ENCODE data around the gene CBARP. TPM values are rescaled to one million over a fixed set of nuclear protein-coding genes. Genes with fewer than 3 reads are reported as not detected.
A peak's percentile ranks its signal among the peaks of the same experiment; 100 is the strongest.

CBARP gene, protein sequence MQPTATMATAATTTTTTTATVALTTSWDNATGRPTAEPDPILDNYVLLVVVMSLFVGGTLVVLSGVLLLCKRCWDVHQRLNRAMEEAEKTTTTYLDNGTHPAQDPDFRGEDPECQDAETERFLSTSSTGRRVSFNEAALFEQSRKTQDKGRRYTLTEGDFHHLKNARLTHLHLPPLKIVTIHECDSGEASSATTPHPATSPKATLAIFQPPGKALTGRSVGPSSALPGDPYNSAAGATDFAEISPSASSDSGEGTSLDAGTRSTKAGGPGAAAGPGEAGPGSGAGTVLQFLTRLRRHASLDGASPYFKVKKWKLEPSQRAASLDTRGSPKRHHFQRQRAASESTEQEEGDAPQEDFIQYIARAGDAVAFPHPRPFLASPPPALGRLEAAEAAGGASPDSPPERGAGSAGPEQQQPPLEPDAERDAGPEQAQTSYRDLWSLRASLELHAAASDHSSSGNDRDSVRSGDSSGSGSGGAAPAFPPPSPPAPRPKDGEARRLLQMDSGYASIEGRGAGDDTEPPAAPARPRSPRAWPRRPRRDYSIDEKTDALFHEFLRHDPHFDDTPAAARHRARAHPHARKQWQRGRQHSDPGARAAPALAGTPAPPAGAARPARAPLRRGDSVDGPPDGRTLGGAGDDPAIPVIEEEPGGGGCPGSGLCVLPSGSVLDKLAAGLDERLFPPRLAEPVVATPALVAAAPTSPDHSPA
- total RNA-seq (2014; rRNA removed; shearing (Covaris generic)) = 0.09 and 0.33 TPM in 2 replicates
- 0.13 and 0.18 TPM in 2 replicates for total RNA-seq (2022)
- Bru-seq, nascent RNA = not detected
- percentile 10 among the genes with signal in this experiment for BruChase-seq, experiment 1, labeled RNA remaining after a 6-hour chase
- BruChase-seq, experiment 2, labeled RNA remaining after a 2-hour chase = not detected
- long read RNA-seq, partial matches to known transcripts = 0 of 1 reads
- long read RNA-seq, other reads (novel, unspliced or antisense) = 1 of 1 reads

DNA sequence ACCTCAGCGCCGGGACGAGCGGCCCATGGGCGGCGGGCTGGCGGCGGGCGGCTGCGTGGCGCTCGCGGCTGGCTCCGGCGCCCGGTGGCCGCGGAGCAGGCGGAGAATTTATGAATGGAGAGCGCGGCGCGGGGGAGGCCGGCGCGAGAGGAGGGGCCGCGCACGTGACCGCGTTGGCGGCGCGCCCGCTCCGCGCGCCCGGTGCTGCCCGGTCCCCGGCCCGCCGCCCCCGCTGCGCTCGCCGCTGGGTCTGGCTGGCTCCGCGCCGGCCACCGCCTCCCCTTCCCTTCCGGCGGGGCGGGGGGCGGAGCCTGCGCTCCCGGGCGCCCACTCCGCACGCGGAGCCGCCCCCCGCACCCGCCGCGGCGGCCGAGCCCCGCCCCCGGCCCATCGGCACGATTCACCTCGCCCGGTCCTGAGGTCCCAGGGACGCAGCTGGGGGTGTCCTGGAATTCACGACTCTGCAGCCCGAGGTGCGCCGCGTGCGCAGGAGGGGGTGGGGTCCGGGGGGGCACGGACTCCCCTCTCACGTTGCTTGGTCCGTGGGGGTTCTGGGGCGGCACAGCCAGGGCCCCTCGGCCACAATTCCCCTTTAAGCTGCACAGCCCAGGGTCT lies at the start of gene CBARP:
Gene CBARP, minus strand, starts transcription at position 252 of the 615 bp plus-strand sequence. CDS start 1,905 bp downstream, outside the sequence.
- Histone ChIP-seq H2AFZ (ENCODE audit: low read length) (no peak within 1 kb of the TSS), H3K4me2 (ENCODE audit: low read length) (peak within 1 kb of the TSS; percentile 61), H3K4me1 (ENCODE audit: insufficient read depth, low read length, poor library complexity, severe bottlenecking) (peaks cover 18% of the 10 kb centered on the region), H3K9me2 (ENCODE audit: insufficient read depth, low read length) (no peaks in the 10 kb centered on the region), H3K4me3 (ENCODE audit: low read depth, low read length, poor library complexity, severe bottlenecking) (peak within 1 kb of the TSS; percentile 55), H3K79me2 (ENCODE audit: insufficient read depth, low read depth, low read length) (peaks cover 12% of the 10 kb centered on the region; the same call in 1 of the 2 replicates), H3K36me3 (ENCODE audit: insufficient read depth, low read length) (no peaks in the 10 kb centered on the region), H3K9me3 (ENCODE audit: low read length) (no peaks in the 10 kb centered on the region), H3K27ac (ENCODE audit: low read depth, low read length, poor library complexity, severe bottlenecking) (no peak within 1 kb of the TSS), H4K20me1 (ENCODE audit: insufficient read depth, low read length) (no peaks in the 10 kb centered on the region)
- ChIA-PET POLR2A (no interaction called here), CTCF (ENCODE audit: unreplicated experiment) (no interaction called here)
- BruUV-seq (replicated peaks) = no TSS peak
- no peak for DNase-seq (ENCODE audit: low spot score)
- no peak for TF ChIP-seq EZH2phosphoT487 (IDR thresholded peaks at IDR 0.05; ENCODE audit: borderline replicate concordance, low read depth, low read length)
- TF ChIP-seq, protein P1, sequence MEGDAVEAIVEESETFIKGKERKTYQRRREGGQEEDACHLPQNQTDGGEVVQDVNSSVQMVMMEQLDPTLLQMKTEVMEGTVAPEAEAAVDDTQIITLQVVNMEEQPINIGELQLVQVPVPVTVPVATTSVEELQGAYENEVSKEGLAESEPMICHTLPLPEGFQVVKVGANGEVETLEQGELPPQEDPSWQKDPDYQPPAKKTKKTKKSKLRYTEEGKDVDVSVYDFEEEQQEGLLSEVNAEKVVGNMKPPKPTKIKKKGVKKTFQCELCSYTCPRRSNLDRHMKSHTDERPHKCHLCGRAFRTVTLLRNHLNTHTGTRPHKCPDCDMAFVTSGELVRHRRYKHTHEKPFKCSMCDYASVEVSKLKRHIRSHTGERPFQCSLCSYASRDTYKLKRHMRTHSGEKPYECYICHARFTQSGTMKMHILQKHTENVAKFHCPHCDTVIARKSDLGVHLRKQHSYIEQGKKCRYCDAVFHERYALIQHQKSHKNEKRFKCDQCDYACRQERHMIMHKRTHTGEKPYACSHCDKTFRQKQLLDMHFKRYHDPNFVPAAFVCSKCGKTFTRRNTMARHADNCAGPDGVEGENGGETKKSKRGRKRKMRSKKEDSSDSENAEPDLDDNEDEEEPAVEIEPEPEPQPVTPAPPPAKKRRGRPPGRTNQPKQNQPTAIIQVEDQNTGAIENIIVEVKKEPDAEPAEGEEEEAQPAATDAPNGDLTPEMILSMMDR (conservative IDR thresholded peaks at IDR 0.05; ENCODE audit: low read length) = no peak
- intact Hi-C loops (cut with micrococcal nuclease; ENCODE audit: unreplicated experiment) = no loop called here

DNA sequence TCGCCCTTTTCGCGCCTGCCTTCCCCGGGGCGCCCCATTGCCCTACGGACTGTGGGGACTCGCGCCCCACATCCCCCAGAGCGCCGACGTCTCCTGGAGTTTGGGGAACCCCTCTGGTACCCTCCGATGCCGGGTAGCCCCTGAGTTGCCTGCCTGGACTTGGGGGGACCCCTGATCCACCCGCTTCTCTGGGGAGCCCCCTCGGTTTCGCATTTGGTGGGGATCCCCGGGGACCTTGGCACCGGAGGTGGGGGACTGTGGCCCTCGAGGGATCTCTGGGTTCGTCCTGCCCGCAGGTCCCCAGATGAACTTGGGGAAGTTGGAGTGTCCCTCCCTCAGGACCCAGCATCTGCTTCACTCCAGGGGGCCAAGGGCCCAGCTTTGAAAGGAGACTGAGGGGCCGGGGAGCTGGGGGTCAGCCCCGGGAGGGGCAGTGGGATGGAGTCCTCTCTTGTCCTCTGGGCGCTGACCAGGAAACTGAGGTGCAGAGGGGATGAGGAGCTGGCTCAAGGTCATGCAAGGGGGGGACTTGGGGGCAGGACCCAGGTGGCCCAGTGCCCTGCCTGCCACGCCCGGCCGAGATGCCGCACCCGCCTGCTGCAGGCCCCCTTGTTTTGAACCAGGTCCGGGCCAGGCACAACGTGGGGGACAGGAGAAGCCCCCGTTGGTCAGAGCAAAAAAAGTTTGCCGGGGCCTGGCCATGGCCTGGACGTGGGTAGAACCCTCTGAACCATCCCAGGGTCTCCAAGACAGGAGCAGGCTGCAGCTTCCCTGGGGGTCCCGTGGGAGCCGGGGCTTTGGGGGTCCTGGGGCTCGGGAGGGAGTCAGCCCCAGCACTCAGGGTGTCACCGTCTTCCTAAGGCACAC lies 48.9 kb upstream of the CBARP start:
- H4K20me1 ChIP-seq (ENCODE audit: insufficient read depth, low read length) = no peaks in the 10 kb centered on the region
- no peaks in the 10 kb centered on the region for H3K79me2 ChIP-seq (ENCODE audit: insufficient read depth, low read depth, low read length)
- H3K9me3 ChIP-seq (ENCODE audit: low read length) = no peaks in the 10 kb centered on the region
- no peak overlapping the region for H3K4me3 ChIP-seq (ENCODE audit: low read depth, low read length, poor library complexity, severe bottlenecking)
- H3K9me2 ChIP-seq (ENCODE audit: insufficient read depth, low read length) = no peaks in the 10 kb centered on the region
- H3K36me3 ChIP-seq (ENCODE audit: insufficient read depth, low read length) = no peaks in the 10 kb centered on the region
- TF ChIP-seq, protein P1 (conservative IDR thresholded peaks at IDR 0.05; ENCODE audit: low read length) = no peak
- TF ChIP-seq EZH2phosphoT487 (IDR thresholded peaks at IDR 0.05; ENCODE audit: borderline replicate concordance, low read depth, low read length) = no peak
- CTCF ChIA-PET (ENCODE audit: unreplicated experiment) = no interaction called here
- intact Hi-C loops (cut with micrococcal nuclease; ENCODE audit: unreplicated experiment) = no loop called here
- DNase-seq (ENCODE audit: low spot score) = no peak
- POLR2A ChIA-PET = no interaction called here
- H3K4me2 ChIP-seq (ENCODE audit: low read length) = no peak overlapping the region
- no TSS peak for BruUV-seq (replicated peaks)
- no peak overlapping the region for H3K27ac ChIP-seq (ENCODE audit: low read depth, low read length, poor library complexity, severe bottlenecking)
- peaks cover 4% of the 10 kb centered on the region for H3K4me1 ChIP-seq (ENCODE audit: insufficient read depth, low read length, poor library complexity, severe bottlenecking)
- H2AFZ ChIP-seq (ENCODE audit: low read length) = no peak overlapping the region

All from OCI-LY7 (cell line).